Tibial nerve (tissue), 3 donors: Measurements from ENCODE around the gene HTRA2.

Source experiments
- CTCF ChIP-seq, 5 experiments: fragments of 200-600 bp in 3 of 5; fragments of 450-650 bp in 2 of 5; sonication (generic) in 3 of 5; IDR thresholded peaks; one replicate each; pipeline ENCODE4 v1.5.1; 2016 to 2019; ENCODE audit warnings: antibody characterized with exemption in 5 of 5, mild to moderate bottlenecking in 3 of 5, moderate library complexity in 2 of 5
- POLR2A ChIP-seq, 2 donors: fragments of 450-650 bp; IDR thresholded peaks; one replicate each; pipeline ENCODE4 v1.6.1; 2017; ENCODE audit warnings: antibody characterized with exemption in 2 of 2, mild to moderate bottlenecking in 2 of 2, moderate library complexity in 2 of 2

GRCh38 chr2:74491648-74492544 is 37.8 kb upstream of the HTRA2 start:
- no peak for TF ChIP-seq CTCF (IDR thresholded peaks at IDR 0.05)
- no peak for TF ChIP-seq POLR2A (IDR thresholded peaks at IDR 0.05)
